GM18526 (cell line): ENCODE measurements around the gene LINS1.

Experiments
- POLR2A ChIP-seq: IDR thresholded peaks from 3 replicates; pipeline ENCODE4 v1.6.1; 2011; ENCODE audit not compliant: insufficient read length; ENCODE audit errors: extremely low read depth

Gene LINS1

GRCh38 chr15:100573526-100573925 lies 28.5 kb downstream of the LINS1 start:
- no peak for TF ChIP-seq POLR2A

GRCh38 chr15:100572362-100572983 lies 29.5 kb downstream of the LINS1 start:
- no peak for TF ChIP-seq POLR2A

- TF ChIP-seq POLR2A = no peak
Observed at GRCh38 chr15:100571592-100572167, 30.3 kb downstream of the LINS1 start.

GRCh38 chr15:100570735-100571313 lies 31.2 kb downstream of the LINS1 start:
- no peak for TF ChIP-seq POLR2A

GRCh38 chr15:100570275-100570674 lies 31.7 kb downstream of the LINS1 start:
- no peak for TF ChIP-seq POLR2A

- no peak for TF ChIP-seq POLR2A
Observed at GRCh38 chr15:100569391-100569790, 32.6 kb downstream of the LINS1 start.

GRCh38 chr15:100566850-100567628 lies 34.9 kb downstream of the LINS1 start:
- TF ChIP-seq POLR2A = no peak

GRCh38 chr15:100565591-100565990 lies 36.4 kb downstream of the LINS1 start:
- no peak for TF ChIP-seq POLR2A

- no peak for TF ChIP-seq POLR2A
Observed at GRCh38 chr15:100560323-100560722, 41.7 kb downstream of the LINS1 start.

GRCh38 chr15:100559330-100559729 lies 42.7 kb downstream of the LINS1 start:
- TF ChIP-seq POLR2A = no peak

- TF ChIP-seq POLR2A = no peak
Observed at GRCh38 chr15:100558771-100559254, 43.2 kb downstream of the LINS1 start.

- no peak for TF ChIP-seq POLR2A
Observed at GRCh38 chr15:100553468-100553867, 48.5 kb downstream of the LINS1 start.

GRCh38 chr15:100547961-100548360 lies 54.0 kb downstream of the LINS1 start:
- no peak for TF ChIP-seq POLR2A

GRCh38 chr15:100544946-100545345 lies 57.0 kb downstream of the LINS1 start:
- no peak for TF ChIP-seq POLR2A

- TF ChIP-seq POLR2A = no peak
Observed at GRCh38 chr15:100544338-100544841, 57.6 kb downstream of the LINS1 start.

GRCh38 chr15:100542290-100542689 lies 59.7 kb downstream of the LINS1 start:
- TF ChIP-seq POLR2A = no peak
